Erythroblast (primary cell): ENCODE measurements around the gene LINGO3.

Source experiments
- GATA1 ChIP-seq: IDR thresholded peaks from 2 replicates; pipeline ENCODE4 v1.6.1; 2011; ENCODE audit warnings: low read depth, mild to moderate bottlenecking, control low read depth, low read length, moderate library complexity
- POLR2A ChIP-seq: IDR thresholded peaks from 2 replicates; pipeline ENCODE4 v1.6.1; 2011; ENCODE audit warnings: mild to moderate bottlenecking, low read length

DNA sequence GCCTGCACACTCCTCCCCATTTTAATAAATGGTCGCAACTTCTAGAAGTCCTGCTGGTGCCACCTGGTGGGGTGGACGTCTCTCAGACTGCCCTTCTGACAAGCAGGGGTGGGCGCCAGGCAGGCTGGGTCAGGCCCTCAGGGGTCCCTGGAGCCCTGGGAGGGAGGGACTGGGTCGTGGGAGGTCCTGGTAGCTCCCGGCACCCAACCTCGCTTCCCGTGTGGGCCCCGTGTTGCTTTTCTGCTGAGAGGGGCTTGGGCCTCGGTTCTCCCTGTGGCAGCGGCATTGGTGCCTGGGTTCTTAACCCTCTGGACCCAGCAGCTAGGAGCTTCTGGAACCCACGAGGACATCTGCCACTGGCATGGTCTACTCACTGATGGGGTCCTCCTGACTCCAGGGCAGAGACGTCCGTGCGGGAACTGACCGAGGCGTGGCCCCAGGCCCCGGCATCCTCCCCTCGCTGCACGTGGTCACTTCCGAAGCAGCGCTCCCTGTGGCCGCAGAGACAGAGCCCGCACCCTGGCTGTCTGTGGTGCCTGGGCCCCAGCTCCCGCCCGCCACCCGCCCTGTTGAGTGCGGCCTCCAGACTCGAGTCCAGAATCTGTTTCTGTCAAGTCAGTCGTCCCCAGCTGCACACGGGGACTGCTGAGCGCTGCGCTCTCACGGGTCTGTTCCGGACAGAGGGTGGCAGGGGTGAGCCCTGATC is 46.1 kb upstream of the LINGO3 start:
- TF ChIP-seq POLR2A, result no peak
- TF ChIP-seq GATA1, result no peak
